ENCODE results near the gene PRM1.

DNA sequence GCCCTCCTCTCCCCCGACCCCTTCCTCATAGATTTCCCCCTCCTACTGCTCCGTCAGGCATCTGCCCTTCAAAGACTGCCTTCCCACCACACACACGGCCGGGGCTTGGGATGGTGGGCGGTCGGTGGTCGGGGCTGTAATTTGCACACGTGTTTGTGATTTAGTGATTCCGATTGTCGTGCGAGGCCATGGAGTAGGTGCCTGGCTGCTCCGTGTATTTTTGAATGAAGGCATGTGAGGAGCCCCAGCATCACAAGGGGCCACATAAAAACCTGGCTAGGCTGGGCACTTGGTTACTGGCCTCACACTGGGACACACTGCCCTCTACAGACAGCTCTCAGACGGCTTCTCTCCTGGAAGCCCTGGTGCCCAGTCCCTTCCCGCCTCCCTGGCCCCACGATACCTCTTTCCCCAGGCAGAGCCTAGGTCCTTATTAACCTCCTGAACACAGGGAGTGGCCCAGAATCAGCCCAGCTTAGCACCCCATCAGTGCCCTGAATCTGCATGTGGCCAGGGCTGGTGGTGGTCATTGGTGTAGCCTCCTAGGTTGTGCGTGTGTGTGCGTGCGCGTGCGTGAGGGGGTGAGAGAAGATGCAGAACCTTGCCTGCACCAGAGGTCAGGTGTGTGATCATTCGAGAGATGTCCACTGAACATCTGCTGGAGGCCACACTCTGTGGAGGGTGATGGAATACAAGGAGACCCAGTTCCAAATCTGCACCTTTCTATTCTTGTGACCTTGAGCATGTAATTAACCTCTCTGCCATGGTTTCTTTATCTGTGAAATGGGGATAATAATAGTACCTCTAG lies 23.8 kb downstream of the PRM1 start:
- peak; percentile 43 to 78 (median 69) for TF ChIP-seq CTCF (IDR thresholded peaks at IDR 0.05)
- TF ChIP-seq POLR2AphosphoS5 (IDR thresholded peaks at IDR 0.05) = peak; percentile 24
- TF ChIP-seq POLR2A (IDR thresholded peaks at IDR 0.05) = no peak

Measured in prostate gland (tissue), 2 donors.